Type B pancreatic cell (in vitro differentiated cells): ENCODE results near the gene MEF2B. TPM values are rescaled to one million over a fixed set of nuclear protein-coding genes. Genes with fewer than 3 reads are reported as not detected.
A peak's percentile ranks its signal among the peaks of the same experiment; 100 is the strongest.
"Not testable (repeated sequence)": the region's sequence is repeated elsewhere in the genome, so short reads cannot be mapped to it uniquely, and the experiment has no call there.

ENCODE experiments used
- DNase-seq: peaks from one replicate; pipeline ENCODE4 v3.0.0; 2021; ENCODE audit warnings: mixed read lengths; ENCODE audit not compliant: unreplicated experiment; ENCODE audit errors: extremely low spot score
- H3K27ac Mint-ChIP-seq: 2 replicates; pipeline ENCODE4 v1.8.0; 2021; ENCODE audit warnings: mild to moderate bottlenecking, mixed read lengths
- H3K27me3 Mint-ChIP-seq: 2 replicates; pipeline ENCODE4 v1.8.0; 2021; ENCODE audit warnings: mixed read lengths
- H3K36me3 Mint-ChIP-seq: 2 replicates; pipeline ENCODE4 v1.8.0; 2021; ENCODE audit warnings: mixed read lengths
- H3K4me1 Mint-ChIP-seq: one replicate; pipeline ENCODE4 v1.8.0; 2021; ENCODE audit warnings: mixed read lengths; ENCODE audit not compliant: unreplicated experiment
- H3K4me3 Mint-ChIP-seq: 2 replicates; pipeline ENCODE4 v1.8.0; 2021; ENCODE audit warnings: mild to moderate bottlenecking, mixed read lengths
- H3K9me3 Mint-ChIP-seq: 2 replicates; pipeline ENCODE4 v1.8.0; 2021; ENCODE audit warnings: mixed read lengths
- CTCF ChIP-seq: fragments of 200-600 bp; sonication (generic); conservative IDR thresholded peaks from 2 replicates; pipeline ENCODE4 v1.5.0; 2021; ENCODE audit warnings: antibody characterized with exemption, mild to moderate bottlenecking
- total RNA-seq: library from RNA; stranded (reverse); gene quantifications from 2 replicates; pipeline ENCODE4 v1.2.1, GENCODE V29; 2021; ENCODE audit warnings: low replicate concordance

Gene MEF2B
- total RNA-seq, 1 donor from 2014 or later = 1.6 TPM

GRCh38 chr19:19140476-19140875 lies 29.6 kb downstream of the MEF2B start:
- no peak for DNase-seq
- Mint-ChIP-seq H3K4me1 (peaks cover 16% of the 10 kb centered on the region), H3K27me3 (peaks cover 11% of the 10 kb centered on the region), H3K4me3 (no peak overlapping the region), H3K36me3 (no peaks in the 10 kb centered on the region), H3K9me3 (no peaks in the 10 kb centered on the region), H3K27ac (no peak overlapping the region)
- TF ChIP-seq CTCF = no peak

GRCh38 chr19:19139876-19140229 lies 30.2 kb downstream of the MEF2B start:
- Mint-ChIP-seq H3K4me3 (peak overlapping the region; percentile 64), H3K4me1 (peaks cover 16% of the 10 kb centered on the region)

GRCh38 chr19:19138109-19138981 lies 31.7 kb downstream of the MEF2B start, which contains the start of gene TMEM161A:
Gene TMEM161A (minus strand): TSS chr19:19138478. CDS start chr19:19138428, 50 bp downstream.
- peaks cover 16% of the 10 kb centered on the region for H3K4me1 Mint-ChIP-seq
- peak; percentile 97 for DNase-seq
- TF ChIP-seq CTCF = no peak
- H3K36me3 Mint-ChIP-seq = no peaks in the 10 kb centered on the region
- no peaks in the 10 kb centered on the region for H3K9me3 Mint-ChIP-seq
- peak within 1 kb of the TSS; percentile 96 for H3K27ac Mint-ChIP-seq
- peak within 1 kb of the TSS; percentile 100 for H3K4me3 Mint-ChIP-seq
- peaks cover 11% of the 10 kb centered on the region for H3K27me3 Mint-ChIP-seq

More at GRCh38 chr19:19139876-19140229, 30.2 kb downstream of the MEF2B start:
- H3K9me3 Mint-ChIP-seq = no peaks in the 10 kb centered on the region
- peaks cover 11% of the 10 kb centered on the region for H3K27me3 Mint-ChIP-seq
- DNase-seq = no peak
- TF ChIP-seq CTCF = peak; percentile 13
- H3K27ac Mint-ChIP-seq = no peak overlapping the region
- H3K36me3 Mint-ChIP-seq = no peaks in the 10 kb centered on the region

GRCh38 chr19:19137556-19138108 lies 32.4 kb downstream of the MEF2B start:
- Mint-ChIP-seq H3K4me3 (peak overlapping the region; percentile 100), H3K4me1 (peaks cover 16% of the 10 kb centered on the region), H3K36me3 (no peaks in the 10 kb centered on the region), H3K27me3 (peaks cover 11% of the 10 kb centered on the region), H3K27ac (peak overlapping the region; percentile 96), H3K9me3 (no peaks in the 10 kb centered on the region)
- no peak for DNase-seq
- TF ChIP-seq CTCF = no peak

GRCh38 chr19:19135713-19136112 lies 34.4 kb downstream of the MEF2B start:
- not testable (repeated sequence) for DNase-seq, H3K36me3 Mint-ChIP-seq, H3K27me3 Mint-ChIP-seq, H3K27ac Mint-ChIP-seq, H3K9me3 Mint-ChIP-seq, H3K4me3 Mint-ChIP-seq
- peaks cover 16% of the 10 kb centered on the region for H3K4me1 Mint-ChIP-seq

GRCh38 chr19:19134687-19135158 lies 35.3 kb downstream of the MEF2B start:
- H3K27me3 Mint-ChIP-seq = peaks cover 5% of the 10 kb centered on the region

More at GRCh38 chr19:19134687-19135158, 35.3 kb downstream of the MEF2B start:
- Mint-ChIP-seq H3K4me1 (peaks cover 16% of the 10 kb centered on the region), H3K4me3 (no peak overlapping the region), H3K36me3 (peaks cover 7% of the 10 kb centered on the region), H3K9me3 (peaks cover 4% of the 10 kb centered on the region), H3K27ac (no peak overlapping the region)
- no peak for DNase-seq
- TF ChIP-seq CTCF = no peak
